HG02798 (cell line): Measurements from ENCODE around the gene CHST15.
"Not testable (repeated sequence)": the region's sequence is repeated elsewhere in the genome, so short reads cannot be mapped to it uniquely, and the experiment has no call there.

Source experiments
- ATAC-seq: cut with Tn5 transposase; IDR thresholded peaks from one replicate; pipeline ENCODE4 v1.9.1; 2021; ENCODE audit warnings: mild to moderate bottlenecking; ENCODE audit not compliant: unreplicated experiment, poor library complexity

Gene CHST15

DNA sequence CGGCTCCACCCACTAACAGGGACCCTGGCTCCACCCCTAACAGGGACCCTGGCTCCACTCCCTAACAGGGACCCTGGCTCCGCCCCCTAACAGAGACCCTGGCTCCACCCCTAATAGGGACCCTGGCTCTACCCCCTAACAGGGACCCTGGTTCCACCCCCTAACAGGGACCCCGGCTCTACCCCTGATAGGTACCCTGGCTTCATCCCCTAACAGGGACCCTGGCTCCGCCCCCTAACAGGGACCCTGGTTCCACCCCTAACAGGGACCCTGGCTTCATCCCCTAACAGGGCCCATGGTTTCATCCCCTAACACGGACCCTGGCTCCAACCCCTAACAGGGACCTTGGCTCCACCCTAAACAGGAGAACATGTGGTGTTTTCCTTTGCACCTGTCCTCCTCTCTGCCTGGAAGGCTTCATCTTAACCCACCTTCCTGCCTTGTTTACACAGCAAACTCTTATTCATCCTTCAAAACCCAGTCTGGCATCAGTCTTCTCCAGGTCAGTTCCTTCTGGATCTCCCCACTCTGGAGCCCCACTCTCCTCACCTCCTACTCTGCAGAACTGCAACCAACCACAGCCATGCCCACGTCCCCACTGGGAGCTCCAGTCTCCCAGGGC is 58.0 kb downstream of the CHST15 start:
- no peak for ATAC-seq

- not testable (repeated sequence) for ATAC-seq
Measured at GRCh38 chr10:124034576-124035305, 58.7 kb downstream of the CHST15 start.

- no peak for ATAC-seq
Measured at GRCh38 chr10:124033887-124034218, 59.5 kb downstream of the CHST15 start.

DNA sequence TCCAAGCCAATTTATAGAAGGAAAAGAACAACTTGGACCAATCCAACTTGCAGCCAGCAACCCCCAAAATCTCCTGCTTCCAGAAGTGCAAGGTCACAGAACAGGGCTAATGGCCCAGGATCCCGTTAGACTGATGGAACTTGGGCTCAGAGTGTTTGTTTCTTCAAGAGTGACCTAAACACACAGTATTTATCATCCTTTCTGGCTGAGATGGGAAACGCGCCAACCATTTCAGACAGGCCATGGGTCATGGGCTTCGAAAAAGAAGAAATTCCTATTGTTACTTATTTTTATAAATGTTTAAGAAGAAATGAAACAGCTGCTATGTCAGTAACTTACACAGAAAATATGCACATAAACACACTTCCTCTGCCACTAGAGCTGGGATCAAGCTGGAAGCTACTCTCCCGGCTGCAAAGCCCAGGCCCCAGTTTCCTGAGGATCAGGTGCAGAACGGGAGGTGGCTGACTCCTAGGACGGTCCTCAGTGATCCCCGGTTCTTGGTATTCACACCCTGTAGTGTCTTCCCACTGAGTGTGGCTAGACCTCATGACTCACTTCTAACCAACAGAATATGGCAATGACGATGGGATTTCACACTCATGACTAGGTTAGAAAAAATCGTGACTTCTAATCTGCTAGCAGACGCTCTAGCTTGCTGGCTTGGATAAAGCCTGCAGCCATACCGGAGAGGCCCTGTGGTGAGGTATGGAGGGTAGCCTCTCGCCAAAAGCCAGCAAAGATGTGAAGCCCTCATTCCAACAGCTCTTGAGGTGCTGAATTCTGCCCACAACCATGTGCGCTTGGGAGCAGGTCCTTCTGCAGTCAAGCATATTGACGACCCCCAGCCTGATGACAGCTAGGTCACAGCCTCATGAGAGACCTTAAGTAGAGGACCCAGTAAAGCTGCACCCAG is 60.2 kb downstream of the CHST15 start:
- ATAC-seq, result no peak

DNA sequence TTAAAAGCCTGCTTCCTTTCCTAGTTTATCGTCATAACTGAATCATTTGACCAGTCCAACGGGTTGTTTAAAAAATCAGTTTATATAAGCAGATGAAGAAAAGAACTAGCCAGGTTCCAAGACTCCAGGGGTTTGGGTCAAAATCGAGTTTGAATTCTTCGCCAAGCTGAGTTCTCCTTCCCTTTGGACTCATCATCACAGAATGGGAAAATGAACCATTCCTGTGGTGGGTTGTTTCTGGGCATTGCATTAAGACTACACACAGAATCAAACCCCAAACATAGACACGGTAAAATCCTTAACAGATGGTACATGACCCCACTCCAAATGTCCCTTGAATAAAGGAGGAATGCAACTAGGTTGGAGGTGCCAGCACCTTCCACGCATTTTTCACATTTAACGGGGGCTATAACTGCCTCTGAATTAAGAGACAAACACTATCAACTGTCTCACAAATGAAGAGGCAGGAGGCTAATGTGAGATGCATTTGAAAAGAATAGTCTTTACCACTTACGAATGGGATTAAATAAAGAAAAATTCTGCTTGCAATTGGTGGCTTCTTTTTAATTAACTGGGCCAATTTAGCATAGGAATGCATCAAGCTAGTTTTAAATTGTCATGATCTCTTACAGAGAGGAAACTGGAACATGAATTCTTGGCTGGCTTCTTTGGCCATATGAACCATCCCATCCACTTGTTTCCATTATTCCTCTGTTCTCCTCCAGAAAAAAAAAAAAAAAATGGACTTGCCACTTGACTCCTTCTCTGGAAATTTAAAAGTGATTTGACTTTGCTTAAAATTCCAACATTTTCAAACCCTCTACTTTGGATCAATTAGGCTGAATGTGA is 61.1 kb downstream of the CHST15 start:
- ATAC-seq, result no peak

GRCh38 chr10:124030492-124031110 is 62.8 kb downstream of the CHST15 start:
- no peak for ATAC-seq

DNA sequence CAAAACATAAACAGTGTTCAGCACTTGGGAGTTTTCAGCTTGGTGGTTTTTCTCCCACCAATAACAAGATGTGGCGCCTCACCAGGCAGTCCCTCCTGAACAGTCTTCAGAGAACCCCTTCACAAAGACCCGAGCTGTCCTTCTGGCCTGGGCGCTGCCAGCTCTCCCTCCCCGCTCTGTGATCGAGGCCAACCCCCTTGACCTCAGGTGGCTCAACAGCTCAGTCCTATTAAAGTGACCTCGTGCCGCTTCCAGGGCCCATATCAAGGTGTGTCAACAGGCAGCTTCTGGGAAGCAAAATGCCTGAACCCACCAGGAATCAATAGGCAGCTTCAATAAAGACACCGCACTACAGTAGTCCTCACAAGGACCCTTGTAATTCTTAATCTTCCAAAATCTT is 63.3 kb downstream of the CHST15 start:
- no peak for ATAC-seq

DNA sequence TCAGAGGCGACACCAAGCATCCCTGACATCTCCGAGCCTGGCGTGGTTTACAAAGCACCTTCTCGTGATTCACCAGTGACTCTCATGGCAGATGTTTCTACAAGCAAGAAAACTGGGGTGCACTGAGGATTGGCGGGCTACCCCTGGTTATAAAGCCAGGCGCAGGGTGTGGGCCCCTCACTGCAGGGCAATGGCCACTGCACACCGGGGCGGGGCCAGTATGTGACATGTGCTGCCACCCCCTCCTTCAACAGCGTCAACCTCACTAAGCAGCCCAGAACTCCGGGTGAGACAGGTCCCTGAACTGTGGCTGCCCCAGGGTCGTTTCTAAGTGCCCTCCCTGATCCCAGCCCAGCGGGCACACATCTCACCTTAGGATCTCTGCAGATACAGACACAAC is 63.8 kb downstream of the CHST15 start:
- ATAC-seq, result no peak

DNA sequence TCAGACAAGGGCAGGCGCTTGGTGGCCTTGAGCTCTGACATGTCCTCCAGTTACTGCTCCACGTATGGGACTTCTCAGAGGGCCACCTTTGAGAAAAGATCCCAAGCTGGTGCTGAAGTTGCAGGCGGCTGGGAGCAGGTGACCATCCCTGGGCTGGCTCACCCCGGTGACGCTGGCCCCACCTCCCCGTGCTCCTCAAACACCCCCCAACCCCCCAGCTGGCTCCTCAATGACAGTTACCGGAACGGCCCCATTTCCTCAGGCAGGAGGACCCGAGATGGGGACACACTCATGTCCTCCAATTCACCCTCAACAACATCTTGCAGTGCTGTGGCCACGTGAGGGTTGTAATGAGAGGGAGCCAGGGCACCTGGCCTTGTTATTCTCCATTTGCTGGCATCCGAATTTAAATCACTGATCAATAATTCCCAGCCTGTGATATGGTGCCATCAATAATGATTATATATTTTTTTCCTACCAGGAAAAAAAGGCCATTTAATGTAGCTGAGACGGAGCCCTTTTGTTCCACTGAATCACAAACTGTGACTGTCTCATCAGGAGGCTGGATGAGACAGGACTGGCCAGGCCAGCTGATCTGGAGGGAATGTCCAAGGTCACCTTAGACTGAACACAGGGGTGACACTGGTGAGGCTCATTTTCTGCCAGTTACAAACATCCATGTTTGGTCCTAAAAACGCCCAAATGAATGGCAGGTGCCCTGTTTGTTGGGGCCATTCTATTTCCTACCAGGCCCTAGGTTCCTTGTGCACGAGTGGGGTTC is 64.5 kb downstream of the CHST15 start:
- ATAC-seq, result no peak

DNA sequence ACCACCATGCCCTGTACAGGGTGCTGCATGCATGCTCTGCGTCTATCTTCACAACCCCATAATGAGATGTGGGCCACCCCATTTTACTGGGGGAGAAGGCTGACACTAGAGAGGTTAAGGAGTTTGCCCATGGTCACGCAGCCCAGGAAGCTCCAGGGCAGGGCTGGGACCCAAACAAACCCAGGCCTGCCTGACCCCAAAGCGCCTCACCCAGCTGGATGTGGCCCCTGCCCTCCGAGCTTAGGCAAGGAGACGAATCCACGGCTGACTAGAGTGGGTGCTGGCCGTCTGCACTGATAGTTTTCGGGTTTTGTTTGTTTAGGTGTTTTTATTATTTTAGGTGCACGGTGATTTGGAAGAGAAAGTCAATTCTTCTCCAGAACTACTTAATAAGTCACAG is 65.7 kb downstream of the CHST15 start:
- no peak for ATAC-seq

DNA sequence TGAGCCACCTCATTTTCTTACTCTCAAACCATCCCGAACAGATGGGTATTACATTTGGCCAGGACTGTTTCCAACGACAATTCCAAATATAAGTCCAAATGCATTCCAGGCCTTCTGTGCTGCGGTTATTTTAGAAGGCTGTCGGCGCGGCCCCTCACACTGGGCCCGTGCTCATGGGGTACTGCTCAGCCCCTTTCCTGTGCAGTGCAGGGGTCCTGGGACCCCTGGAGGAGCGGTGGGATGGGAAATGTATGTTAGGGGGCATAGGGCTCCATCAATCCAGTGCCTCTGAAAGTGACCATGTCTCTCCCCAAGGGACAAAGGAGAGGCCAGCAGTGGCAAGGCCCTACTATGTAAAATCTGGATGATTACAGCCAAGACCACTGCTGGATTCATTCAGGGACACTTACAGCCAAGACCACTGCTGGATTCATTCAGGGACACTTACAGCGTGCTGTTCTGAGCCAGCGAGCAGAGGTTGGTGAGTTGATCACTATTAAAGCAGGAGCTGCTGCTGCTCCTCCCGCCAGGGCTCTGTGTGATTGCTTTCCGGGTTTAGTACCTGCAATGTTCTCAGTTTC is 66.3 kb downstream of the CHST15 start:
- no peak for ATAC-seq

DNA sequence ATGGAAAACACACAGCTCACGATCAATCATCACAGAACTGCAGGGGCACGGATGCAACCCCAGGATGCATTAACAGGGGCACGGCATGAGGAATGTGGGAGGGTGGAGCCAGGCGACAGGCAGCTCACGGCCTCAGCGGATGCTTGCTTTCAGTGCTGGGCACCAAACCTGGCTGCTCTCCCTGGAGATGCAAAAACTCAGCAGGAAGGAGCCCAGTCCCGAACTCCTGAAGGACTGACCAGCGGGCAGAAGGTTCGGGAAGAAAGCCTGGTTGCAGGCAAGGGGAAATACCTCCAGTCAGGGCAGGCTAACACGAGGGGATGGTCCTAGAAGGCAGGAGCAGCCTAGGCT is 66.8 kb downstream of the CHST15 start:
- ATAC-seq, result no peak

DNA sequence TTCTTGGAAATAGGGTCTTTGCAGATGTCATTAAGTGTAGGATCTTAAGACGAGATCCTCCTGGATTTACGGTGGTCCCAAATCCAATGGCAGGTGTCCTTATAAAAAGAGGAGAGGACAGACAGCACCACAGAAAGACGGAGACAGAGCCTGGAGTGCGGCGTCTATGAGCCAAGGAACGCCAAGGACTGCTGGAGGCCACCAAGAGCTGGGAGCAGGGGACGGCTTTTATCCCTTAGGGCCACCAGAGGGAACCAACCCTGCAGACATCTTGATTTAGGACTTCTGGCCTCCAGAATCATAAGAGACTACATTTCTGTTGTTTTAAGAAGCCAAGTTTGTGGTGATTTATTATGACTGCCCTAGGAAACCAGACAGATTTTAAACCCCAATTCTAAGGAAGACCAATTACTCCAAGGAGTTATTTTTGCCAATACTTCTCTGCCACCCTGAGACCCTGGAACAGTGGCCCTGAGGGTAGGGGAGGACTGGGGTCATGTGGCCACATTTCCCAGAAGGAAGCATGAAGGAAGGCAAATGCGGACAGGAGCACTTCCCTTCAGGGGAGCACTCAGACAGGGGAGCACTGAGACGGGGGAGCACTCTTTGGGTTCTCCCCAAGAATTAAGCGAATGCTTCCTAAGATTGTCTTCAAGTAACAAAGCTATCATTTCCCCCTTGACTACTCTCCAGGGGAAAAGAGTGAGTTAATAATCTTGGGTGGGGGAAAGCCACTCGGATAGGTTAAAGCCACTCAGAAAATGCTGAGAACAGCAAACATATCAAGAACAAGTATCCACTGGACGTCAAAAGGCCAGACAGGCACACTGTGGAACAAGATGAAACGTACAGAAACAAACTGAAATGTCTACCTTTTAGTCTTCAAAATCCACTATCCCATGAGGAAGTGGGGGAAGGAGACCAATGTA is 67.5 kb downstream of the CHST15 start:
- ATAC-seq, result no peak

- ATAC-seq, result no peak
Measured at GRCh38 chr10:124025152-124025551, 68.2 kb downstream of the CHST15 start.

DNA sequence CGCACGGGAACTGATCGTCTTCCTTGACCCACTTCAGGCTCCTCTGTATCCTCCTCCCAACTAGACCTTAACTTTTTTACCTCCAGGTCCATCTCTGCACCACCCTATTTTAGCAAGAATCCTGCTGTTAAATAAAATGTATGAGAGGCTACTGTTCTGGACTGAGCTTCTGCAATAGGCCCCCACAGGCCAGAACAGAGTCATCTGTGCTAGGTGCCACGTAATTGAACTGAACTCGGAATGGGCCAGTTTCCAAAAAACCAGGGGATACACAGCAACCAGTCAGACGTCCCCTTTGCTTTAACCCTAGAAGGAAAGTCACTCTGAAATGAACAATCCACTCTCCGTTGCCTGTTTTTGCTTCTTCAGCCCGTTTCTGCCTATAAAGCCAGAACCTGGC is 71.3 kb downstream of the CHST15 start:
- ATAC-seq, result no peak

DNA sequence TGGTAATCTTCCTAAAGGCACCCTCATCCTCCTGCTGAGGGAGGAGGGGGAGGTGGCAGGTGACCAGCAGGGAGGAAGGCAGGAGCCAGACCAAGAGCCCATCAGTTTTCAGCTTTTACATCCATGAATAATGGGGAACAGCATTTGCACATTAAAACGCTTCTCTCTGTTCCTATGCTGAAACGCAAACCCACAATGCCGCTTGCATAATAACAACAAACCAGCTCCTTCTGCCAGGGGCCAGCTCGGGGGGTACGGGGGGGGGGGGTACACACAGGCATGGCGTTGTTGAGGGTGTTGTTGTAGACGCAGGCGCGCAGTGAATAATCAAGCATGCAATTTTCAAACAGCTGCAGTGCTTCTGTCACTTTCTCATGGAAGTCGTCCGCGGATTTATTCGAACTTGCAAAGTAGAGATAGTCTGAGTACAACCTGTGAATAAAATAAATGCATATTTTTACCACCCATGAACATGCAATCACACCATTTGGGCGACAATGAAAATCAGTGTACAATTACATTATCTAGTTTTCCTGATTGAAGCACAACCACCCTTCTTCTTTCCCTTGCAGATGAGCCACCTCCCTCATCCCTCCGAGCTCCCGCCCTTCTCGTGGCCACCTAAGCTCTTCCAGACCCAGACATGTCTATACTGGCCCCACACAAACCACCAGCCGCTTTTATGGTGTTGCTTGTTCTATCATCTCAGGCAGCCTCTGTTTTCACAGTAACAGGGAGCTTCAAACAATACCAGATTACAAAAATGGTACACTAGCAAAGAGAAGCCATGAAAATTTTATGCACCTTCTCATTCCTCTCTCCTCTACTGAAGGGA is 72.2 kb downstream of the CHST15 start:
- ATAC-seq, result no peak
